Astrocyte (in vitro differentiated cells and primary cell): Measurements from ENCODE around the gene DNAH1.

Experiments
- EZH2 ChIP-seq: IDR thresholded peaks from 2 replicates; pipeline ENCODE4 v1.6.1; 2012; ENCODE audit warnings: mild to moderate bottlenecking, low read length, inconsistent platforms; ENCODE audit not compliant: insufficient read depth
- TF ChIP-seq, protein P1 (sequence below): IDR thresholded peaks from 2 replicates; pipeline ENCODE4 v1.5.1; 2011; ENCODE audit warnings: low read depth, mild to moderate bottlenecking, inconsistent platforms, low read length, moderate library complexity; ENCODE audit not compliant: insufficient read depth

DNA sequence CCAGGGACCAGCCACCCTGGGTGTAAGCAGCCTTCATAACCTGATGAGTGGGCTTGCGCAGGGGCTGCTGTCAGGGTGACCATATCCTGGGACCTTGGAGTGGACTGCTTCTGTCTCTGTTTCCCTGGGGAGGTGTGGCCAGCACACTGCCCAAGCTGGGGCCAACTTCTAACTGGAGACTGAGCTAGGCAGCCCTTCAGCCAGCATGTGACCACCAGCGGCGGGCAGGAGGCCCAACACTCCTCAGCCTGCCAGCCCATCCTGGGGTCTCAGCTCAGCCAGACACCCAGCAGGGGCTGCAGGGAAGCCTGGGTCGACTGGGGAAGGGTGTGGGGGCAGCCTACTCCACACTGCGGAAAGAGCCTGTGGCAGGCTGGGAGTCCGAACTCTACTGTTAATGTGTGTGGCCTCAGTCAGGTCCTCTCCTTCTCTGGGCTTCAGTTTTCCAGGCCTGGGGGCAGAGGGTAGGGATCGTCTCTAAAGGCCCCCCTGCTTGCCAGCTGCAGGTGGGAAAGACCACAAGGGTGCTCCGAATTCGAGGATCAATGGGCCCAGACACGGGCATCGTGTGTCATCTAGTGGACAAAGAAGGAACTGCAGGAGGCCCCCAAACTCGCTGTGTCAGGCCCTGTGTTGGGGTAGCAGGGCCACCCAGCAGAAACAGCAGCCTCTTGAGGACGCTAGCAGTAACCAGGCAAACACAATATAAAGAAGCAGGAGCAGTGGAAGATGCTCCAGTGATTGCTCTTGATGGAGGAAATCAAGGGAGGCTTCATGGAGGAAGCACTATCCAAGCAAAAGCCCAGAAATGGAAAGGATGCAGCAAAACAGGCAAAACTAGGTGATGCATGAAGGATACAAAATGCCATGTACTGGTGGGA is 130.8 kb downstream of the DNAH1 start:
- TF ChIP-seq EZH2 = no peak
- TF ChIP-seq, protein P1, sequence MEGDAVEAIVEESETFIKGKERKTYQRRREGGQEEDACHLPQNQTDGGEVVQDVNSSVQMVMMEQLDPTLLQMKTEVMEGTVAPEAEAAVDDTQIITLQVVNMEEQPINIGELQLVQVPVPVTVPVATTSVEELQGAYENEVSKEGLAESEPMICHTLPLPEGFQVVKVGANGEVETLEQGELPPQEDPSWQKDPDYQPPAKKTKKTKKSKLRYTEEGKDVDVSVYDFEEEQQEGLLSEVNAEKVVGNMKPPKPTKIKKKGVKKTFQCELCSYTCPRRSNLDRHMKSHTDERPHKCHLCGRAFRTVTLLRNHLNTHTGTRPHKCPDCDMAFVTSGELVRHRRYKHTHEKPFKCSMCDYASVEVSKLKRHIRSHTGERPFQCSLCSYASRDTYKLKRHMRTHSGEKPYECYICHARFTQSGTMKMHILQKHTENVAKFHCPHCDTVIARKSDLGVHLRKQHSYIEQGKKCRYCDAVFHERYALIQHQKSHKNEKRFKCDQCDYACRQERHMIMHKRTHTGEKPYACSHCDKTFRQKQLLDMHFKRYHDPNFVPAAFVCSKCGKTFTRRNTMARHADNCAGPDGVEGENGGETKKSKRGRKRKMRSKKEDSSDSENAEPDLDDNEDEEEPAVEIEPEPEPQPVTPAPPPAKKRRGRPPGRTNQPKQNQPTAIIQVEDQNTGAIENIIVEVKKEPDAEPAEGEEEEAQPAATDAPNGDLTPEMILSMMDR = peak; percentile 99
